ENCODE results near the gene EFR3B. TPM values are rescaled to one million over a fixed set of nuclear protein-coding genes. Genes with fewer than 3 reads are reported as not detected.

The EFR3B gene
- polyA plus RNA-seq, 1 experiment, result 0.09 TPM

DNA sequence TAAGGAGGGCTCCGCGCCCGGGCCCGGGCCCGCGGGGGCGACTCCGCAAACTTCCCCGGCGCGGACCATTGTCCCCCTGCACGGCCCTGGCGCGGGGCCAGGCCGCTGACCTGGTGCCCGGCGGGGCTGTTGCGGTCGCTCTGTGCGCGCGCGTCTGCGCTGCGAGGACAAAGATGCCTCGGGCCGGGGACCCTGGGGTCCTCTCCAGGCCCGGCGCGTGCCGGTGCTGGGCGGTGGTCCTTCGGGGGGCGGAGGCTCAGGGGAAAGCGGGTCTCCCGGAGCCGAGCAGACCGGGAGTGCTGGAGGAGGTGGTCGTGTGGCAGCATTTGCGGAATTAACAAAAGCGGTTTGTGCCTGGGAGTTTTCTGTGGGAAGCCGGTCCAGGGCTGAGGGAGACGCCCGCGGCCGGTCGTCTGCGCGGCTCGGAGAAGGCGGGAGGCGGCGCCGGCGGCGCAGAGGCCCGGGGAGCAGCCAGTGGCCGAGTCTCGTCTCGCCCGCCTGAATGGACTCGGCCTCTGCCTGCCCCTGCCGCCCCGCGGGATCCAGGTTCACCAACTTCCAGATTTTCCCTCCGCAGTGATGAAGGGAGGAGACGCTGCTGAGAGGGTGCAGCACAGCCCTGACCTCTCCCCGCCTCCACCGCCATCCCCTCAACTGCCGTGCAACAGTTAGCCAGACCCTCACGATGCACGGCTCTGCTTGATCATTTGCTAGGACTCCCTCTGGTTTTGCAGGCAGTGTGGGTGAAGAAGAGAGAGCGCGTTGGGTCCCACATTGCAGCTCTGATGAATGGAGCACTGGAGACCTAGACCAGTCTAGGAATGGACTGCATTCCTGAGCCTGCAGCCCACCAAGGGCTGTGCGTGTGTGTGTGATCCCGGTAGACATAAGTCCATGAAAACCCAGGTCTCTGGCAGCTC is 705 bp downstream of the EFR3B start:
- Histone ChIP-seq H3K4me3 (ENCODE audit: low read depth, low read length) (peak overlapping the region; percentile 63), H3K27me3 (ENCODE audit: control insufficient read depth, insufficient read depth, low read length) (peaks cover 26% of the 10 kb centered on the region), H3K9me3 (ENCODE audit: control insufficient read depth, insufficient read depth, low read length) (no peaks in the 10 kb centered on the region), H3K27ac (ENCODE audit: low read depth, low read length) (no peak overlapping the region)
- TF ChIP-seq, protein P1, sequence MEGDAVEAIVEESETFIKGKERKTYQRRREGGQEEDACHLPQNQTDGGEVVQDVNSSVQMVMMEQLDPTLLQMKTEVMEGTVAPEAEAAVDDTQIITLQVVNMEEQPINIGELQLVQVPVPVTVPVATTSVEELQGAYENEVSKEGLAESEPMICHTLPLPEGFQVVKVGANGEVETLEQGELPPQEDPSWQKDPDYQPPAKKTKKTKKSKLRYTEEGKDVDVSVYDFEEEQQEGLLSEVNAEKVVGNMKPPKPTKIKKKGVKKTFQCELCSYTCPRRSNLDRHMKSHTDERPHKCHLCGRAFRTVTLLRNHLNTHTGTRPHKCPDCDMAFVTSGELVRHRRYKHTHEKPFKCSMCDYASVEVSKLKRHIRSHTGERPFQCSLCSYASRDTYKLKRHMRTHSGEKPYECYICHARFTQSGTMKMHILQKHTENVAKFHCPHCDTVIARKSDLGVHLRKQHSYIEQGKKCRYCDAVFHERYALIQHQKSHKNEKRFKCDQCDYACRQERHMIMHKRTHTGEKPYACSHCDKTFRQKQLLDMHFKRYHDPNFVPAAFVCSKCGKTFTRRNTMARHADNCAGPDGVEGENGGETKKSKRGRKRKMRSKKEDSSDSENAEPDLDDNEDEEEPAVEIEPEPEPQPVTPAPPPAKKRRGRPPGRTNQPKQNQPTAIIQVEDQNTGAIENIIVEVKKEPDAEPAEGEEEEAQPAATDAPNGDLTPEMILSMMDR (IDR thresholded peaks at IDR 0.05; ENCODE audit: low read depth, low read length), result no peak
- DNase-seq (ENCODE audit: low read depth, low spot score), result no peak
- ChIA-PET POLR2A (no interaction called here), CTCF (interaction anchor here (0.6 to 1.3 kb wide), 2 partner anchors 30 to 86 kb away, joined by 4 to 5 read pairs; no protein-coding TSS in a partner anchor)

DNA sequence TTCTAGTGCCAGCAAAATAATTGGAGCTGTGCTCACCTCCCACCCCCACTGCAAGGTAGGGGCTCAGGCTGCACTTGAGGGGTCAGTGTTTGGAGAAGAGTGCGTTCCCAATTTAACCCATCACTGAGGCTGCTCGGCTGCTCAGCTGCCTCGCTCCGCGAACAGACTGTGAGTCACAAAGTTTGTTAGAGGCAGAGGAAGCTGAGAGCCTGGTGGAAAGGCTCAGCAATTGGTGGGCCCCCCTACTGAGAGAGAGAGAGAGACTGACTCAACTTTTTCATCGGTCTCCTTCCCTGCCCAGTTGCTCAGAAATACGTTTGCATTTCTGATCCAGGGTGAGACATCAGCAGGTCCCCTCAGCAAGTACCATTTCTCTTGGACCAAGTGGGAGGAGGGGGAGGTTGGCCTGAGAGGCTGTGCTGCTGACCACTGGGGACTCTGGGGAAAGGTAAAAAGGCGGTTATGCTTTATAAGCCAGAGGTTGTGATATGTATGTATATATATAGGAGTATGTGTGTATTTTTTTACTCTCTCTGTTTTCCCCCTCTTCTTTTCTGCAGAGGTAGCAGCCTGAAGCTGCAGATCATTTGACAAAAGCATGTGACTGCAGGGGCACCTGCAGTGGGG is 1.5 kb downstream of the EFR3B start:
- peak; percentile 49 for DNase-seq (ENCODE audit: low read depth, low spot score)
- TF ChIP-seq, protein P1 (IDR thresholded peaks at IDR 0.05; ENCODE audit: low read depth, low read length), result no peak
- H3K4me3 ChIP-seq (ENCODE audit: low read depth, low read length), result peak overlapping the region; percentile 63
- no peaks in the 10 kb centered on the region for H3K9me3 ChIP-seq (ENCODE audit: control insufficient read depth, insufficient read depth, low read length)
- H3K27ac ChIP-seq (ENCODE audit: low read depth, low read length), result no peak overlapping the region
- ChIA-PET CTCF (interaction anchor here (1.3 kb wide), 1 partner anchor 86 kb away, joined by 5 read pairs; no protein-coding TSS in a partner anchor), POLR2A (no interaction called here)
- peaks cover 19% of the 10 kb centered on the region for H3K27me3 ChIP-seq (ENCODE audit: control insufficient read depth, insufficient read depth, low read length)

DNA sequence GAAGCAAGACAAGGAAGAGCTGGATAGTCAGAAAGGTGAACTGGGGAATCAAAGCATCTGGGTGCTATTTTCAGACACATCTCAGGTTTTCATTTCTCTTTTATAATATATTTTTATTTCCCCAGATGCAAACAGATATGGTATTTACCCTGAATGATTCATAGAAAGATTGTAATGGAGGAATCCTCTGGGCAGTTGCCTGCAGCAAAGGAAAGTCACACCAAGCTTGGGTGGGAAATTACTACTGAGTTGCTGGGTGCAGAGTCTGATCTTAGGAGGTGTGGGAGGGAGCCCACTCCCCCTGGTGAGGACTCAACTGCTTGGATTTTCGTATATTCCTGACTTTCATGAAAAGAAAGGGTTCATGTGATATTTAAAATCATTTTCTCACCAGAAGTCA is 2.1 kb downstream of the EFR3B start:
- Histone ChIP-seq H3K27ac (ENCODE audit: low read depth, low read length) (no peak overlapping the region), H3K27me3 (ENCODE audit: control insufficient read depth, insufficient read depth, low read length) (peaks cover 13% of the 10 kb centered on the region), H3K9me3 (ENCODE audit: control insufficient read depth, insufficient read depth, low read length) (no peaks in the 10 kb centered on the region), H3K4me3 (ENCODE audit: low read depth, low read length) (no peak overlapping the region)
- no peak for DNase-seq (ENCODE audit: low read depth, low spot score)
- CTCF ChIA-PET, result no interaction called here
- POLR2A ChIA-PET, result no interaction called here
- TF ChIP-seq, protein P1 (IDR thresholded peaks at IDR 0.05; ENCODE audit: low read depth, low read length), result no peak

DNA sequence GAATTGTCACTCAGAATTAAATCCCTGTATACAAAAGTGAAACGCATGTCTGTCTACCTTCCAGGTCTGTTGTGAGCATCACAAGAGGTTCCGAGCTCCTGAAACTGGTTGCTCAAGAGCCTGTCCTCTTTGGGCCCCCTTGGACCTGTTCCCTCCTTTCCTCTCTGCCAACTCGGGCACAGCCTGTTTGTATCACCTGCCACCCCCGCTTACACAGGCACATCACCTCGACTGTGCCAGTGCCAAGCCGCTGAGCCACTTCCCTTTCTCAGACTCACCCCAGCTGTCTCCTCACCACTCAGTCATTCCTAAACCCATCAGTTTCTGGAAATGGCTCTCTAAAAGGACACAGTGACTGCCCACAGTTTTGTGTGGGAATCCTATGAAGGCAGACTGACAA is 3.1 kb downstream of the EFR3B start:
- CTCF ChIA-PET, result no interaction called here
- no peak overlapping the region for H3K4me3 ChIP-seq (ENCODE audit: low read depth, low read length)
- TF ChIP-seq, protein P1 (IDR thresholded peaks at IDR 0.05; ENCODE audit: low read depth, low read length), result no peak
- DNase-seq (ENCODE audit: low read depth, low spot score), result no peak
- no peaks in the 10 kb centered on the region for H3K9me3 ChIP-seq (ENCODE audit: control insufficient read depth, insufficient read depth, low read length)
- POLR2A ChIA-PET, result no interaction called here
- no peak overlapping the region for H3K27ac ChIP-seq (ENCODE audit: low read depth, low read length)
- peaks cover 8% of the 10 kb centered on the region for H3K27me3 ChIP-seq (ENCODE audit: control insufficient read depth, insufficient read depth, low read length)

DNA sequence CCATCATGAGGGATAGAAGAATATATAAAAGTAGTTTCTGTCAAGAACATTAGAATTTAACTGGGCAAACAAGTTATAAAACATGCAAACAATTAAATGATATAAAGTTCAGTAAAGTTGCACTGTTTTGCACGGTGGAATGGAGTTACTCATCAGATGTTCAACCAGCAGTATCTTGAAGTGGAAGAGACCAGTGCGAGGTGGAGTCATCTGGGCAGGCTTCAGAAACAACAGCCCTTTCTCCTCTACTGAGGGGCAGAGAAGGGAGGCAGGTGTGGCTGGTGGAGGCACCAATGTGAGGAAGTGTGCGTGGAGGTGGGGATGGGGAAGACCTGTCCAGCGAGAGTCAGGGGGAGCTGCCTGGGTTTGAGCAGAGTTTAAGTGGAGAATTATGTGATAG is 7.5 kb downstream of the EFR3B start:
- Histone ChIP-seq H3K27ac (ENCODE audit: low read depth, low read length) (no peak overlapping the region), H3K9me3 (ENCODE audit: control insufficient read depth, insufficient read depth, low read length) (no peaks in the 10 kb centered on the region), H3K27me3 (ENCODE audit: control insufficient read depth, insufficient read depth, low read length) (no peaks in the 10 kb centered on the region), H3K4me3 (ENCODE audit: low read depth, low read length) (no peak overlapping the region)
- no peak for DNase-seq (ENCODE audit: low read depth, low spot score)
- CTCF ChIA-PET, result interaction anchor here (1.5 kb wide), 1 partner anchor 8 kb away, joined by 4 read pairs; no protein-coding TSS in a partner anchor
- TF ChIP-seq, protein P1 (IDR thresholded peaks at IDR 0.05; ENCODE audit: low read depth, low read length), result no peak
- POLR2A ChIA-PET, result no interaction called here

All from AG04450 (cell line).